ENCODE measurements around the gene HAUS8.

DNA sequence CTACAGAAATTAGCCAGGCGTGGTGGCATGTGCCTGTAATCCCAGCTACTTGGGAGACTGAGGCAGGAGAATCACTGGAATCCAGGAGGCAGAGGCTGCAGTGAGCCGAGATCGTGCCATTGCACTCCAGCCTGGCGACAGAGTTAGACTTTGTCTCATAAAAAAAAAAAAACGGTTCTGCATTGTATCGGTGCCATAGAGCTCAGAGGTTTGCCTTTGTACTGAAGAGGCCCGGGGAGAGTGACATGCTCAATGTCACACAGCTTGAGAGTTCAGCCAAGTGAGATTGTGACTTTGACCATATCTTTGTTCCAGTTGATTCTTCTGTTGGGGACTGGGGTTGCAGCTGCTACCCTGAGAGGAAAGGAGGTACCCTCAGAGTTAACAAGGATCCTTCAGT is 4.3 kb downstream of the HAUS8 start:
- TF ChIP-seq, protein P1, sequence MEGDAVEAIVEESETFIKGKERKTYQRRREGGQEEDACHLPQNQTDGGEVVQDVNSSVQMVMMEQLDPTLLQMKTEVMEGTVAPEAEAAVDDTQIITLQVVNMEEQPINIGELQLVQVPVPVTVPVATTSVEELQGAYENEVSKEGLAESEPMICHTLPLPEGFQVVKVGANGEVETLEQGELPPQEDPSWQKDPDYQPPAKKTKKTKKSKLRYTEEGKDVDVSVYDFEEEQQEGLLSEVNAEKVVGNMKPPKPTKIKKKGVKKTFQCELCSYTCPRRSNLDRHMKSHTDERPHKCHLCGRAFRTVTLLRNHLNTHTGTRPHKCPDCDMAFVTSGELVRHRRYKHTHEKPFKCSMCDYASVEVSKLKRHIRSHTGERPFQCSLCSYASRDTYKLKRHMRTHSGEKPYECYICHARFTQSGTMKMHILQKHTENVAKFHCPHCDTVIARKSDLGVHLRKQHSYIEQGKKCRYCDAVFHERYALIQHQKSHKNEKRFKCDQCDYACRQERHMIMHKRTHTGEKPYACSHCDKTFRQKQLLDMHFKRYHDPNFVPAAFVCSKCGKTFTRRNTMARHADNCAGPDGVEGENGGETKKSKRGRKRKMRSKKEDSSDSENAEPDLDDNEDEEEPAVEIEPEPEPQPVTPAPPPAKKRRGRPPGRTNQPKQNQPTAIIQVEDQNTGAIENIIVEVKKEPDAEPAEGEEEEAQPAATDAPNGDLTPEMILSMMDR (IDR thresholded peaks at IDR 0.05), result no peak
- TF ChIP-seq POLR2A (IDR thresholded peaks at IDR 0.05), result no peak
